CD4-positive, alpha-beta T cell (primary cell): Measurements from ENCODE around the gene IFTAP. TPM values are rescaled to one million over a fixed set of nuclear protein-coding genes. Genes with fewer than 3 reads are reported as not detected.

Experiments
- ATAC-seq: fragments of 200-7000 bp; cut with Tn5 transposase; one replicate; pipeline ENCODE4 v1.10.0; 2022; ENCODE audit warnings: mild to moderate bottlenecking; ENCODE audit not compliant: poor library complexity
- CTCF ChIA-PET: fragments of 350-600 bp; sonication (Branson Sonifier 250); formaldehyde crosslinking; loops from one replicate; lab custom pipeline; 2021; ENCODE audit warnings: antibody characterized with exemption, inconsistent platforms; lab: Charles Lee
- POLR2A ChIA-PET: fragments of 350-600 bp; sonication (Branson Sonifier 250); formaldehyde crosslinking; loops from one replicate; lab custom pipeline; 2021; ENCODE audit warnings: antibody characterized with exemption, inconsistent platforms; lab: Charles Lee
- DNase-seq, 14 experiments: peaks; one replicate each; pipeline ENCODE4 v3.0.0-alpha.2; 2013 to 2020; ENCODE audit warnings: mixed read lengths in 2 of 14
- H3K27ac ChIP-seq, 2 donors: one replicate each; pipeline versions ENCODE4 v1.5.1 to v1.7.0; 2013; ENCODE audit warnings: low read length in 2 of 2, low read depth in 1 of 2, mild to moderate bottlenecking in 1 of 2
- H3K27me3 ChIP-seq, 2 experiments: 1 replicate in 1 of 2; 2 replicates in 1 of 2; pipeline versions ENCODE4 v1.6.1 to v1.7.0; 2013; ENCODE audit warnings: low read length in 2 of 2, control low read depth in 1 of 2, mild to moderate bottlenecking in 1 of 2, moderate library complexity in 1 of 2; ENCODE audit not compliant: insufficient read depth in 2 of 2, control insufficient read depth in 1 of 2
- H3K36me3 ChIP-seq: one replicate; pipeline ENCODE4 v1.6.1; 2013; ENCODE audit warnings: low read length, control low read depth; ENCODE audit not compliant: insufficient read depth
- H3K4me1 ChIP-seq: one replicate; pipeline ENCODE4 v1.6.1; 2013; ENCODE audit warnings: low read length, control low read depth; ENCODE audit not compliant: insufficient read depth
- H3K4me3 ChIP-seq: one replicate; pipeline ENCODE4 v1.5.1; 2013; ENCODE audit warnings: mild to moderate bottlenecking, low read length, moderate library complexity
- H3K9me3 ChIP-seq, 2 experiments: 1 replicate in 1 of 2; 2 replicates in 1 of 2; pipeline versions ENCODE4 v1.6.1 to v1.7.0; 2013; ENCODE audit warnings: low read length in 2 of 2, mild to moderate bottlenecking in 2 of 2, control low read depth in 1 of 2, moderate library complexity in 1 of 2; ENCODE audit not compliant: control insufficient read depth in 1 of 2, insufficient read depth in 1 of 2
- H3K27ac Mint-ChIP-seq: one replicate; pipeline ENCODE4 v1.8.0; 2020; ENCODE audit warnings: mixed read lengths
- H3K27me3 Mint-ChIP-seq: one replicate; pipeline ENCODE4 v1.8.0; 2021; ENCODE audit warnings: mixed read lengths
- H3K36me3 Mint-ChIP-seq: one replicate; pipeline ENCODE4 v1.8.0; 2021; ENCODE audit warnings: low read depth, mixed read lengths
- H3K4me1 Mint-ChIP-seq: one replicate; pipeline ENCODE4 v1.8.0; 2021; ENCODE audit warnings: low read depth, mixed read lengths
- H3K4me3 Mint-ChIP-seq: one replicate; pipeline ENCODE4 v1.8.0; 2020; ENCODE audit warnings: mild to moderate bottlenecking, mixed read lengths
- H3K9me3 Mint-ChIP-seq: one replicate; pipeline ENCODE4 v1.8.0; 2020; ENCODE audit warnings: mixed read lengths
- CTCF ChIP-seq: fragments of 200-600 bp; IDR thresholded peaks from one replicate; pipeline ENCODE4 v1.8.0; 2022; ENCODE audit warnings: antibody characterized with exemption, mild to moderate bottlenecking
- intact Hi-C, 2 experiments: fragments of 100-400 bp; cut with DNase I in 1 of 2; cut with micrococcal nuclease in 1 of 2; formaldehyde crosslinking; loops; one replicate each; pipeline versions ENCODE4 v1.15.1 to v1.9.0; 2023 to 2025; cut with DNase I, micrococcal nuclease
- total RNA-seq, 174 experiments: library from RNA in 2 of 174; stranded (reverse) in 2 of 174; gene quantifications; one replicate each; pipeline ENCODE4 v1.2.3 and lab custom pipeline; 2021 to 2026

Gene IFTAP
- total RNA-seq, 2 experiments from 2014 or later = 1.7 to 1.9 TPM

- Mint-ChIP-seq H3K27ac (no peak overlapping the region), H3K4me3 (no peak overlapping the region), H3K9me3 (no peaks in the 10 kb centered on the region), H3K36me3 (no peaks in the 10 kb centered on the region), H3K27me3 (peaks cover 32% of the 10 kb centered on the region), H3K4me1 (no peaks in the 10 kb centered on the region)
- H3K36me3 ChIP-seq = no peaks in the 10 kb centered on the region
- peaks cover 0 to 3% of the 10 kb centered on the region in 2 experiments for H3K9me3 ChIP-seq
- H3K4me1 ChIP-seq = no peaks in the 10 kb centered on the region
- TF ChIP-seq CTCF = no peak
- POLR2A ChIA-PET = no interaction called here
- CTCF ChIA-PET = no interaction called here
- H3K27me3 ChIP-seq = no peaks in the 10 kb centered on the region
- no peak overlapping the region for H3K27ac ChIP-seq
- intact Hi-C loops = no loop called here
- ATAC-seq = no peak
- H3K4me3 ChIP-seq = no peak overlapping the region
- no peak for DNase-seq
Measured at GRCh38 chr11:36602135-36602534, 7.8 kb downstream of the IFTAP start.

GRCh38 chr11:36605221-36606216, 11.2 kb downstream of the IFTAP start:
- Mint-ChIP-seq H3K4me1 (no peaks in the 10 kb centered on the region), H3K36me3 (no peaks in the 10 kb centered on the region), H3K4me3 (no peak overlapping the region), H3K27ac (no peak overlapping the region), H3K27me3 (peaks cover 21% of the 10 kb centered on the region), H3K9me3 (no peaks in the 10 kb centered on the region)
- Histone ChIP-seq H3K9me3 (no peaks in the 10 kb centered on the region), H3K4me1 (no peaks in the 10 kb centered on the region), H3K27me3 (no peaks in the 10 kb centered on the region), H3K36me3 (no peaks in the 10 kb centered on the region), H3K4me3 (no peak overlapping the region), H3K27ac (no peak overlapping the region)
- CTCF ChIA-PET = no interaction called here
- DNase-seq (no peak), ATAC-seq (no peak)
- intact Hi-C loops = no loop called here
- POLR2A ChIA-PET = no interaction called here
- no peak for TF ChIP-seq CTCF

- intact Hi-C loops = no loop called here
- POLR2A ChIA-PET = interaction anchor here (0.7 kb wide), 1 partner anchor 10 kb away, joined by 3 read pairs; no protein-coding TSS in a partner anchor
- no peaks in the 10 kb centered on the region for H3K9me3 ChIP-seq
- CTCF ChIA-PET = no interaction called here
- no peak overlapping the region for H3K27ac Mint-ChIP-seq
- no peak for DNase-seq
- no peak overlapping the region for H3K27ac ChIP-seq
- H3K36me3 ChIP-seq = no peaks in the 10 kb centered on the region
- H3K4me1 ChIP-seq = no peaks in the 10 kb centered on the region
- no peak overlapping the region for H3K4me3 Mint-ChIP-seq
- H3K36me3 Mint-ChIP-seq = no peaks in the 10 kb centered on the region
- no peak for TF ChIP-seq CTCF
- no peaks in the 10 kb centered on the region for H3K9me3 Mint-ChIP-seq
- H3K27me3 Mint-ChIP-seq = peaks cover 6% of the 10 kb centered on the region
- peaks cover 0 to 4% of the 10 kb centered on the region in 2 experiments for H3K27me3 ChIP-seq
- H3K4me1 Mint-ChIP-seq = no peaks in the 10 kb centered on the region
- H3K4me3 ChIP-seq = no peak overlapping the region
- no peak for ATAC-seq
Measured at GRCh38 chr11:36608491-36609199, 14.3 kb downstream of the IFTAP start.
